GM12865 (cell line): Measurements from ENCODE around the gene ATP13A5.

ENCODE experiments used
- DNase-seq: peaks from one replicate; pipeline ENCODE4 v3.0.0; 2010; ENCODE audit warnings: low read depth
- H3K4me3 ChIP-seq: 2 replicates; pipeline ENCODE4 v1.5.1; 2011; ENCODE audit warnings: mild to moderate bottlenecking, low read depth, low read length, control low read depth
- TF ChIP-seq, protein P1 (sequence below): IDR thresholded peaks from 2 replicates; pipeline ENCODE4 v1.5.1; 2011; ENCODE audit warnings: low read length, control low read depth, low read depth, inconsistent platforms; ENCODE audit not compliant: insufficient read depth; ENCODE audit errors: missing control alignments

Gene ATP13A5

DNA sequence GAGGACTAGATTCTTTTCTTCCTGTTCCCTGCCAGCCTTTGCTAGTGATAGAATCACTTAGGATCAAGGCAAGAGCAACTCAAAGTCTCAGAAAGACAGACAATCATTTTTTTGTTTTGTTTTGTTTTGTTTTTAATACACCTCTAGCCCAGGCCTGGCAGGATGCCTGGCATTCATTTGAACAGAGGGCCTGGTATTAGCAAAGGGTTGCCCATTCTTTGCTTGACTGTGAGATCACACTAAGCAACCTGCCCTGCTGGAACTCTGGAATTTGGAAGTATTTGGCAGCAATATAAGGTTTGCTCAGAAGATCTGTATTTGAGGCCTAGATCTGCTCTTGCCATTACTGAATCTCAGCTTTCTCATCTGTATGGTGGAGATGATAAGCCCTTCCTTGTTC is 21.8 kb upstream of the ATP13A5 start:
- H3K4me3 ChIP-seq: no peak overlapping the region
- no peak for DNase-seq
- TF ChIP-seq, protein P1, sequence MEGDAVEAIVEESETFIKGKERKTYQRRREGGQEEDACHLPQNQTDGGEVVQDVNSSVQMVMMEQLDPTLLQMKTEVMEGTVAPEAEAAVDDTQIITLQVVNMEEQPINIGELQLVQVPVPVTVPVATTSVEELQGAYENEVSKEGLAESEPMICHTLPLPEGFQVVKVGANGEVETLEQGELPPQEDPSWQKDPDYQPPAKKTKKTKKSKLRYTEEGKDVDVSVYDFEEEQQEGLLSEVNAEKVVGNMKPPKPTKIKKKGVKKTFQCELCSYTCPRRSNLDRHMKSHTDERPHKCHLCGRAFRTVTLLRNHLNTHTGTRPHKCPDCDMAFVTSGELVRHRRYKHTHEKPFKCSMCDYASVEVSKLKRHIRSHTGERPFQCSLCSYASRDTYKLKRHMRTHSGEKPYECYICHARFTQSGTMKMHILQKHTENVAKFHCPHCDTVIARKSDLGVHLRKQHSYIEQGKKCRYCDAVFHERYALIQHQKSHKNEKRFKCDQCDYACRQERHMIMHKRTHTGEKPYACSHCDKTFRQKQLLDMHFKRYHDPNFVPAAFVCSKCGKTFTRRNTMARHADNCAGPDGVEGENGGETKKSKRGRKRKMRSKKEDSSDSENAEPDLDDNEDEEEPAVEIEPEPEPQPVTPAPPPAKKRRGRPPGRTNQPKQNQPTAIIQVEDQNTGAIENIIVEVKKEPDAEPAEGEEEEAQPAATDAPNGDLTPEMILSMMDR: no peak

DNA sequence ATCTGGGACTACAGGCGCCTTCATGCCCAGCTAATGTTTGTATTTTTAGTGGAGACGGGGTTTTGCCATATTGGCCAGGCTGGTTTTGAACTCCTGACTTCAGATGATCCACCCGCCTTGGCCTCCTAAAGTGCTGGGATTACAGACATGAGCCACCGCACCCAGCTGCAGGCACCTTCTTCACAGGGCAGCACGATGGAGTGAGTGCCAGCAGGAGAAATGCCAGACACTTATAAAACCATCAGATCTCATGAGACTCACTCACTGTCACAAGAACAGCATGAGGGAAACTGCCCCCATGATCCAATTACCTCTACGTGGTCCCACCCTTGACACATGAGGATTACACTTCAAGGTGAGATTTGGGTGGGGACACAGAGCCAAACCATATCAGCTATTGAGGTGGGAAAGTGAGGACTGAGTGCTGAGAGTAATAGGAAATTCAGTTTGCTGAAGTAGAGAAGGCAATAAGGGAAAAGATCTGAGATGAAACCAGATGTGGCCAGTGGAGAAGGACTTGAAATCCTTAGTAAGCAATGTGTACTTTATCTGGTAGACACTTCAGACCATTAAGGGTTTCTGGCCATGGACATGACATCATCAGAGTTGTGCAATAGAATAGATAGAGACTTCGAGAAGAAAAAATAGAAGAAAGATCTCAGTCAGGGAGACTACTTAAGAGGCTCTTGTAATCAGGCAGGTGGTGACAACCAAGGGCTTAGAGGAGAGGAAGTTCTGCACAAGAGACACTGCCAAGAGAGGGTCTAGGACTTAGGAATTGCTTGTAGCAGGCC is 18.1 kb upstream of the ATP13A5 start:
- TF ChIP-seq, protein P1: no peak
- DNase-seq: no peak
- no peak overlapping the region for H3K4me3 ChIP-seq

DNA sequence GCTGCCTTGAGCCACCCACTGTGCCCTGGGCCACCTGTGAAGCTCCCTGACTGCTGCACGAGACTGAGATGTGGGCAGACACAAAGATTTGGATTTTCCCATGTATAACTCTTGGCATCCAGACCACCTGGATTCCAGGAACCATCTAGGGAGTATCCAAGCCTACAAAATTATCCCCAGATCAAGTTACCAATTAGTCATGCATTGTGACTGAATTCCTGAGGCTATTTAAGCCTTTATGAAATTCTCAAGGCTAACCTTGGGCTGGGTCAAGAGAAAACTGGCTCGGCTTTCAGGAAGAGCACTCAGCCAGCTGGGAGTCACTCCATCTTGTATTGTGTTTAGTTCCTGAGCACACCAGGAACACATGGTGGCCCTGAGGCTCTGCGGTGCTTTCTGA is 13.3 kb upstream of the ATP13A5 start:
- no peak overlapping the region for H3K4me3 ChIP-seq
- DNase-seq: no peak
- TF ChIP-seq, protein P1: no peak

DNA sequence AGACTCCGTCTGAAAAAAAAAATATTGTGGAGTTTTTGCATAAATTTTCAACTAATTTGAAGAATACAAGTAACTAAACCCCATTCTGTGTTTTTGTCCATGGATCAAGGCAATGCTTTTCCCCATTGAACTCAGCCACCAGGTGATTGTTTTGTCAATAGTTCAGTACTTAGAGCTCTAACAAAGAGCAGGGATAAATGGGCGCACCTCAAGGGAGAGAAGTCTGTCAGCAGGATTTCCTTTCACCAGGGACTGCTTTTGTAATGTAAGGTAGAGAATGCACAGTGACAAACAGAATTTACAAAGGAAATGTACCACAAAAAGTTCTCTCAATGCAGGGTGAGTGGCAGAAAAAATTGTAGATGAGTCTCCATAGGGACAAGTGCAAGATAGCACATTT is 10.8 kb upstream of the ATP13A5 start:
- DNase-seq: no peak
- TF ChIP-seq, protein P1: no peak
- H3K4me3 ChIP-seq: no peak overlapping the region

DNA sequence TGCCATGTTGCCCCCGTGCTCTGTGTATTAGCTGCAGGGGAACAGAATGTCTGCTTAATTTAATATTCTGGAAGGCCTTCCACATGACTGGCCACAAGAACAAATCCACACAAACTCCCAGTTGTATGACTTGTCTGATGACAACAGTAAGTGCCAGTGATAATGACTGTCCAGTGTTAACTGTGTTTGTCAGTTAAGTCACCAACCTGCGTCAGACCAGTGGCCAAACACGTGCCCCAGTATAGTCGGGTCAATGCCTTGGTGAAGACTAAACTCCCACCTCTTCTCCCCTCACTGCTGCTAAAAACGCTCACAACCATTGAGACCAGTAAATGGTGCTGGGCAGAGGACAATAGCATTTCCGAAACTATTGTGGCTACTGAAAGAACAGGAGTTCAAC is 9.8 kb upstream of the ATP13A5 start:
- TF ChIP-seq, protein P1: no peak
- H3K4me3 ChIP-seq: no peak overlapping the region
- DNase-seq: no peak

DNA sequence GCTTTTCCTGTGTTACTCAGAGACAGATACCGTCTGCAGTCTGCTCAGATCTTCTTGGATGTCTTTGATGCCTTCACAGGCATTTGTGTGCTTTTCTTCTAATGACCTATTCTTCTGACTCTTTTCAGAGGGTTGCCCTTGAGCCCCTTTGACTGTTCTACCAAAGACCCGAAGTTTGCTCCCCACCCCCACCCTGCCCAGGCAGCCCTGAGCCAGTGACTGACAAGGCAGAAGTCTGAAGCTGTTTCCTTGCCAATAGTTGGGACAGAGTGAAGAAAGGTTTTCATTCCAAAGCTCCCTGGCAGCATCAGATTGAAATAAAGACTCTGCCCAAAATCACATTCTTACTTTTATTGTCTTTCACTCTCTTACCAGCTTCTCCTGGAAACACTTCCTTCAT is 9.0 kb upstream of the ATP13A5 start:
- DNase-seq: no peak
- TF ChIP-seq, protein P1: no peak
- H3K4me3 ChIP-seq: no peak overlapping the region

DNA sequence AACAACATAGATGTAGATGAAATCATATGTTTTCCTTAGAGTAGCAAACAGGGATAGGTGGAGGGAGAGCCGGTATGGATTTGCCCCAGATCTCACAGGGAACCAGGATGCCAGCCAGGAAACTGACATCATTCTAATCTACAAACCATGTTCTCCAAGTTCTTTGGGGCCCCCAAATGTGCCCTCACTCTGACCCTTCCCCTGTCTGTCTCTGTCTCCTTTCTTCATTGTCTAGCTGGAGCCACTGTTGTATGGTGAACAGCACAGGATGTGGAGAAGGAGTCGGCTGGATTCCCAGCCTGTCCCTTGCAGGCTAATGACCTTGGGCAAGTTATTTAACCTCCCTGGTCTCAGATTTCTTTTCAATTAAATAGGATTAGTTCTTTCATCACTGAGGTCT is 962 bp downstream of the ATP13A5 start:
- TF ChIP-seq, protein P1: no peak
- DNase-seq: no peak

More for the DNA sequence above, 962 bp downstream of the ATP13A5 start:
- H3K4me3 ChIP-seq: no peak overlapping the region
